HepG2 (cell line): Measurements from ENCODE around the gene PRKCE. TPM values are rescaled to one million over a fixed set of nuclear protein-coding genes. Genes with fewer than 3 reads are reported as not detected.

Experiments
- AKAP8 ChIP-seq: sonication (generic); formaldehyde crosslinking; IDR thresholded peaks from 2 replicates; pipeline ENCODE4 v1.5.1; 2020; ENCODE audit warnings: mild to moderate bottlenecking, missing genetic modification reagents
- ATAD3A ChIP-seq: sonication (generic); formaldehyde crosslinking; IDR thresholded peaks from 2 replicates; pipeline ENCODE4 v1.4.0; 2020; ENCODE audit warnings: missing genetic modification reagents
- CERS6 ChIP-seq: sonication (generic); formaldehyde crosslinking; IDR thresholded peaks from 2 replicates; pipeline ENCODE4 v1.5.0; 2020; ENCODE audit warnings: missing genetic modification reagents
- CHD4 ChIP-seq: fragments of 200-600 bp; sonication (generic); IDR thresholded peaks from 2 replicates; pipeline ENCODE4 v1.7.0; 2017; ENCODE audit warnings: mild to moderate bottlenecking, low read length, borderline replicate concordance
- EED ChIP-seq: sonication (generic); formaldehyde crosslinking; IDR thresholded peaks from 2 replicates; pipeline ENCODE4 v1.5.0; 2020; ENCODE audit warnings: mild to moderate bottlenecking, missing genetic modification reagents
- FOXA3 ChIP-seq: IDR thresholded peaks from 2 replicates; pipeline ENCODE4 v1.6.1; 2016; ENCODE audit warnings: missing genetic modification reagents, missing compliant biosample characterization
- HMGA1 ChIP-seq: sonication (generic); formaldehyde crosslinking; conservative IDR thresholded peaks from 2 replicates; pipeline ENCODE4 v1.4.0; 2020; ENCODE audit warnings: missing genetic modification reagents
- KLF11 ChIP-seq: IDR thresholded peaks from 2 replicates; pipeline ENCODE4 v1.6.1; 2016; ENCODE audit warnings: missing compliant biosample characterization
- MAX ChIP-seq: IDR thresholded peaks from 2 replicates; pipeline ENCODE4 v1.6.1; 2012; ENCODE audit warnings: inconsistent platforms
- NFYC ChIP-seq: IDR thresholded peaks from 2 replicates; pipeline ENCODE4 v1.6.1; 2016; ENCODE audit warnings: missing genetic modification reagents, missing compliant biosample characterization
- NR2F6 ChIP-seq, 2 experiments: IDR thresholded peaks; 2 replicates each; pipeline ENCODE4 v1.6.1; 2016; ENCODE audit warnings: antibody characterized with exemption in 1 of 2, mild to moderate bottlenecking in 1 of 2
- PHB2 ChIP-seq: fragments of 450-650 bp; IDR thresholded peaks from 2 replicates; pipeline ENCODE4 v1.6.1; 2018; ENCODE audit not compliant: partially characterized antibody
- PPARG ChIP-seq: conservative IDR thresholded peaks from 2 replicates; pipeline ENCODE4 v1.6.1; 2016; ENCODE audit warnings: missing biosample characterization, missing genetic modification reagents
- RNF2 ChIP-seq: fragments of 450-650 bp; conservative IDR thresholded peaks from 2 replicates; pipeline ENCODE4 v1.6.1; 2016; ENCODE audit warnings: low read depth
- SIX1 ChIP-seq: sonication (generic); formaldehyde crosslinking; IDR thresholded peaks from 2 replicates; pipeline ENCODE4 v1.4.0; 2020; ENCODE audit warnings: missing genetic modification reagents, borderline replicate concordance
- TFDP1 ChIP-seq: IDR thresholded peaks from 2 replicates; pipeline ENCODE4 v1.6.1; 2016; ENCODE audit warnings: missing compliant biosample characterization, missing genetic modification reagents, borderline replicate concordance
- ZNF124 ChIP-seq: sonication (generic); formaldehyde crosslinking; IDR thresholded peaks from 2 replicates; pipeline ENCODE4 v1.4.0; 2020; ENCODE audit warnings: missing genetic modification reagents
- ZNF138 ChIP-seq: sonication (generic); formaldehyde crosslinking; IDR thresholded peaks from 2 replicates; pipeline ENCODE4 v1.5.0; 2020; ENCODE audit warnings: mild to moderate bottlenecking, low read depth, missing genetic modification reagents
- ZNF160 ChIP-seq: sonication (generic); formaldehyde crosslinking; IDR thresholded peaks from 2 replicates; pipeline ENCODE4 v1.8.0; 2022; ENCODE audit warnings: mild to moderate bottlenecking, inconsistent platforms, missing genetic modification reagents
- ZNF710 ChIP-seq: sonication (generic); formaldehyde crosslinking; IDR thresholded peaks from 2 replicates; pipeline ENCODE4 v1.5.0; 2020; ENCODE audit warnings: mild to moderate bottlenecking, missing genetic modification reagents, borderline replicate concordance
- ZNF784 ChIP-seq: sonication (generic); formaldehyde crosslinking; IDR thresholded peaks from 2 replicates; pipeline ENCODE4 v1.5.1; 2020; ENCODE audit warnings: missing genetic modification reagents, mild to moderate bottlenecking, borderline replicate concordance
- ZNF790 ChIP-seq: sonication (generic); formaldehyde crosslinking; IDR thresholded peaks from 2 replicates; pipeline ENCODE4 v1.8.0; 2022; ENCODE audit warnings: missing genetic modification reagents, mild to moderate bottlenecking, borderline replicate concordance
- polyA plus RNA-seq, 8 experiments: library from polyadenylated mRNA; depleted of rRNA in 3 of 8; stranded (reverse) in 7 of 8; unstranded in 1 of 8; fragments of >200 nt; fragmentation: Illumina TruSeq in 4 of 8; extraction: Trizol in 4 of 8; gene quantifications; 2 replicates each; pipeline versions ENCODE4 v1.2.1 to v1.2.3, GENCODE V29; 2011 to 2016; ENCODE audit warnings: low read depth in 4 of 8, missing spikeins in 1 of 8, mixed read lengths in 1 of 8; ENCODE audit not compliant: insufficient read depth in 1 of 8
- total RNA-seq, 5 experiments: library from RNA; depleted of rRNA; stranded (reverse); fragments of >200 nt; fragmentation: Illumina TruSeq; extraction: Trizol; gene quantifications; 2 replicates each; pipeline ENCODE4 v1.2.3, GENCODE V29; 2016; ENCODE audit warnings: low read depth in 1 of 5
- TF ChIP-seq, protein P1 (sequence below): IDR thresholded peaks from 2 replicates; pipeline ENCODE4 v1.6.1; 2016; ENCODE audit warnings: missing genetic modification reagents, missing compliant biosample characterization
- TF ChIP-seq, protein P2 (sequence below): IDR thresholded peaks from 2 replicates; pipeline ENCODE4 v1.6.1; 2016

The PRKCE gene
- total and polyA plus RNA-seq, 2 of the 13 experiments (the other 11 are each of a cell fraction or from before 2014, with no cell fraction given) = 1.0 to 3.9 TPM

GRCh38 chr2:46062637-46063412, 411.4 kb downstream of the PRKCE start (continued):
- TF ChIP-seq CERS6 = no peak
- TF ChIP-seq, protein P1, sequence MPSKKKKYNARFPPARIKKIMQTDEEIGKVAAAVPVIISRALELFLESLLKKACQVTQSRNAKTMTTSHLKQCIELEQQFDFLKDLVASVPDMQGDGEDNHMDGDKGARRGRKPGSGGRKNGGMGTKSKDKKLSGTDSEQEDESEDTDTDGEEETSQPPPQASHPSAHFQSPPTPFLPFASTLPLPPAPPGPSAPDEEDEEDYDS (CRISPR knock-in tag) = 0 out of 2 replicates have a peak, but pooled peaks have one; percentile 28
- TF ChIP-seq KLF11 (CRISPR knock-in tag) = no peak
- no peak for TF ChIP-seq ZNF790 (CRISPR knock-in tag)
- 0 out of 2 replicates have a peak, but pooled peaks have one; percentile 19 for TF ChIP-seq SIX1 (CRISPR knock-in tag)
- no peak for TF ChIP-seq ZNF138 (CRISPR knock-in tag)
- 0 out of 2 replicates have a peak, but pooled peaks have one; percentile 7 for TF ChIP-seq ZNF710 (CRISPR knock-in tag)
- no peak for TF ChIP-seq MAX
- TF ChIP-seq, protein P2, sequence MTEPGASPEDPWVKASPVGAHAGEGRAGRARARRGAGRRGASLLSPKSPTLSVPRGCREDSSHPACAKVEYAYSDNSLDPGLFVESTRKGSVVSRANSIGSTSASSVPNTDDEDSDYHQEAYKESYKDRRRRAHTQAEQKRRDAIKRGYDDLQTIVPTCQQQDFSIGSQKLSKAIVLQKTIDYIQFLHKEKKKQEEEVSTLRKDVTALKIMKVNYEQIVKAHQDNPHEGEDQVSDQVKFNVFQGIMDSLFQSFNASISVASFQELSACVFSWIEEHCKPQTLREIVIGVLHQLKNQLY (CRISPR knock-in tag) = no peak
- TF ChIP-seq NR2F6 (IDR thresholded peaks at IDR 0.05) = no peak
- TF ChIP-seq NR2F6 (CRISPR knock-in tag; IDR thresholded peaks at IDR 0.05) = peak; percentile 22; the same call in 1 of the 2 replicates
- no peak for TF ChIP-seq PPARG
- no peak for TF ChIP-seq CHD4
- peak; percentile 41; the same call in 1 of the 2 replicates for TF ChIP-seq FOXA3 (CRISPR knock-in tag)
- TF ChIP-seq ZNF124 = no peak
- no peak for TF ChIP-seq HMGA1 (CRISPR knock-in tag)
- no peak for TF ChIP-seq PHB2
- no peak for TF ChIP-seq ZNF784 (CRISPR knock-in tag)
- no peak for TF ChIP-seq EED (CRISPR knock-in tag)
- no peak for TF ChIP-seq ZNF160 (CRISPR knock-in tag)
- 0 out of 2 replicates have a peak, but pooled peaks have one; percentile 26 for TF ChIP-seq TFDP1 (CRISPR knock-in tag)
- TF ChIP-seq ATAD3A (CRISPR knock-in tag) = no peak
- TF ChIP-seq NFYC = no peak
- TF ChIP-seq RNF2 = no peak
- no peak for TF ChIP-seq AKAP8 (CRISPR knock-in tag)
